Measurements from ENCODE around the gene COG8. TPM values are rescaled to one million over a fixed set of nuclear protein-coding genes. Genes with fewer than 3 reads are reported as not detected.

The COG8 gene
- total and polyA plus RNA-seq, 2 experiments from 2014 or later: 28.9 to 52.4 TPM

DNA sequence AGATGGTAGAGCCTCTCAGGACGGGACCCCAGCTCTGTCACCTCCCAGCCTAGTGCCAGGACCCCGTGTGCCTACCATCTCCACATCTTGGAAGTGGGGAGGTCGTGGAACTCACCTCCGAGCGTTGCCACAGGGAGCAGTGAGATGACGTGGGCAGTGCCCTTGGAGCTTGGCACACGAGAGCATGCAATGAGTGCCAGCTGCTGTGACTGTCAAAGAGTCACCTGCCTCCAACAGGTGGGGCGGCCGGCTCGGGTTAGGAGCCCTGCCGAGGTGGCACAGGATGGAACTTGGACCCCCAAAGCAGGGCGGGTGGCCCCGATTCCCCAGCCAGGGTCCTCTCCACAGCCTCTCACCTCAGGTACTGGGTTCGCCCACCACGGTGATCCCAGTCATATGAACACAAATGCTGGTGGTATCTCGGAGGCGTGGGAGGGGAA is 22.7 kb downstream of the COG8 start:
- H3F3A ChIP-seq (ENCODE audit: insufficient read depth): no peaks in the 10 kb centered on the region
- H2AFZ ChIP-seq: no peak overlapping the region
- no peak overlapping the region for H3K4me3 ChIP-seq
- no peaks in the 10 kb centered on the region for H3K9me3 ChIP-seq (ENCODE audit: low read depth)
- no peak overlapping the region for H3K9ac ChIP-seq
- H3K4me1 ChIP-seq (ENCODE audit: insufficient read depth): peaks cover 4% of the 10 kb centered on the region; the same call in 1 of the 2 replicates
- no peaks in the 10 kb centered on the region for H4K20me1 ChIP-seq (ENCODE audit: insufficient read depth)
- H3K36me3 ChIP-seq (ENCODE audit: low read depth): peaks cover 19% of the 10 kb centered on the region
- WGBS, 2 experiments (ENCODE audit: low coverage in 1 of 2, low lambda C conversion rate in 2 of 2, missing lambda C conversion rate in 2 of 2): 92 to 95% methylated on average over 17 of the region's 17 CpGs
- H3K4me2 ChIP-seq (ENCODE audit: unreplicated experiment): no peak overlapping the region
- no peaks in the 10 kb centered on the region for H3K9me2 ChIP-seq (ENCODE audit: insufficient read depth)
- no peaks in the 10 kb centered on the region for H3K27me3 ChIP-seq (replicated peaks; ENCODE audit: insufficient read depth)
- peaks cover 90% of the 10 kb centered on the region for H3K79me2 ChIP-seq (ENCODE audit: insufficient read depth)
- TF ChIP-seq EZH2phosphoT487 (IDR thresholded peaks at IDR 0.05; ENCODE audit: insufficient read depth, low read depth): no peak
- no peak for TF ChIP-seq EZH2 (IDR thresholded peaks at IDR 0.05; ENCODE audit: insufficient read depth, poor library complexity, severe bottlenecking)
- no peak for DNase-seq
- no peak overlapping the region for H3K27ac ChIP-seq
- in situ Hi-C loops (cut with MboI): no loop called here

DNA sequence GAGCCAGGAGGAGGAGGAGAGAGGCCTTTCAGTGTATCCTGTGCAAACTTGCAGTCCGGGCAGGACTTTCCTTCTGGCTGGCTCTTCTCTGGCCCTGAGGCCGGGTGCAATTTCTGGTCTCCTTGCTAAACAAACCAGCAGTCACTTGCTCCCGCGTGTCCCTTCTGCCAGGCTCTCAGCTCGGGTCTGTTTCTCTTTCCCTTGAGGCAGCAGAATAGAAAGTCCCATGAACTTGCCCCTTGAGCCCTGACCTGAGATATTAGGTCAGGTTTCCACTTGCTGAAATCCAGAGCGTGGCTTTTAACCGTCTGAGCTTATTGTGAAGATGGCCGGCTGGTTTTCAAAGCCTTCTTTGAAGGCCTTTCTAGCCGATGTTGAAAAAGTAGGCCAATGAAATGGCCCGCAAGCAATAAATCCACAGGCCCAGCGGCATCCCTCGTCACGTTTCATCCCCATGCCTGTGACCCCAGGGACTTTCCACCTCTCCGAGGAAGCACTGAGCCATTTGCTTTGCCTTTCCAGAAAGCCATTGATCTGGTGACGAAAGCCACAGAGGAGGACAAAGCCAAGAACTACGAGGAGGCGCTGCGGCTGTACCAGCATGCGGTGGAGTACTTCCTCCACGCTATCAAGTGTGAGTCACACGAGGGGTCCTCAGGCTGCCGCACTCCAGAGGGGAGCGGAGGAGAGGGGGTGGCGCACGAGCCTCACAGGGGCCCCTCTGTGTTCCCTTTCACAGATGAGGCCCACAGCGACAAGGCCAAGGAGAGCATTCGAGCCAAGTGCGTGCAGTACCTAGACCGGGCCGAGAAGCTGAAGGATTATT is 23.7 kb downstream of the COG8 start:
- in situ Hi-C loops (cut with MboI): no loop called here

DNA sequence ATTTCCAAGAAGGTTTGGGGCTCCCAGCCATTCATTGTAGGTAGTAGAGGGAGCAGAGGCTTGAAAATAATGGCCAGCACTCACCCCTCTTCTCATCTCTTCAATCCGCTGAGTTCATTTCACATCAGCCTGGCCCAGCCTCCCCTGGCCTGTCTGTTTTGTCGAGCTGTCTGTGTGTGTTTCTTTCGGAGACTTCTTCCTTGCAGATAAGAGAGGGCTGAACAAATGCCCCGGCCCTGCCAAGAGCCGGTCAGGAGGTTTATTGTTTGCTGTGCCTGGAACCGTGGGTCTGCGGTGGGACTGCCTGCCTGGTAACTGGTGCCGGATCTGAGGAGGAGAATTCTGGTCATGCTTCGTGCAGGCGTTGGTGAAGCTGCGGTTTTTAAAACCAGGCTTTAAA is 24.8 kb downstream of the COG8 start:
- H3K4me3 ChIP-seq: no peak overlapping the region
- no peaks in the 10 kb centered on the region for H3K9me2 ChIP-seq (ENCODE audit: insufficient read depth)
- no peak overlapping the region for H3K4me2 ChIP-seq (ENCODE audit: unreplicated experiment)
- H3K4me1 ChIP-seq (ENCODE audit: insufficient read depth): peaks cover 4% of the 10 kb centered on the region; the same call in 1 of the 2 replicates
- H3K27me3 ChIP-seq (replicated peaks; ENCODE audit: insufficient read depth): no peaks in the 10 kb centered on the region
- no peak overlapping the region for H2AFZ ChIP-seq
- H3K9me3 ChIP-seq (ENCODE audit: low read depth): no peaks in the 10 kb centered on the region
- no peaks in the 10 kb centered on the region for H3F3A ChIP-seq (ENCODE audit: insufficient read depth)
- H3K9ac ChIP-seq: no peak overlapping the region
- H3K79me2 ChIP-seq (ENCODE audit: insufficient read depth): peaks cover 73% of the 10 kb centered on the region
- DNase-seq: no peak
- in situ Hi-C loops (cut with MboI): no loop called here
- no peak for TF ChIP-seq EZH2phosphoT487 (IDR thresholded peaks at IDR 0.05; ENCODE audit: insufficient read depth, low read depth)
- TF ChIP-seq EZH2 (IDR thresholded peaks at IDR 0.05; ENCODE audit: insufficient read depth, poor library complexity, severe bottlenecking): no peak
- WGBS, 2 experiments (ENCODE audit: low coverage in 1 of 2, low lambda C conversion rate in 2 of 2, missing lambda C conversion rate in 2 of 2): 97 to 99% methylated on average over 11 of the region's 11 CpGs
- no peaks in the 10 kb centered on the region for H4K20me1 ChIP-seq (ENCODE audit: insufficient read depth)
- no peak overlapping the region for H3K27ac ChIP-seq
- H3K36me3 ChIP-seq (ENCODE audit: low read depth): peaks cover 12% of the 10 kb centered on the region; the same call in 1 of the 2 replicates

More for the DNA sequence above, 23.7 kb downstream of the COG8 start:
- Histone ChIP-seq H3K27me3 (replicated peaks; ENCODE audit: insufficient read depth) (no peaks in the 10 kb centered on the region), H3K9me3 (ENCODE audit: low read depth) (no peaks in the 10 kb centered on the region), H4K20me1 (ENCODE audit: insufficient read depth) (no peaks in the 10 kb centered on the region), H3K27ac (no peak overlapping the region), H2AFZ (no peak overlapping the region), H3K9me2 (ENCODE audit: insufficient read depth) (no peaks in the 10 kb centered on the region), H3F3A (ENCODE audit: insufficient read depth) (no peaks in the 10 kb centered on the region), H3K4me3 (no peak overlapping the region), H3K4me1 (ENCODE audit: insufficient read depth) (peaks cover 4% of the 10 kb centered on the region; the same call in 1 of the 2 replicates), H3K4me2 (ENCODE audit: unreplicated experiment) (no peak overlapping the region), H3K9ac (no peak overlapping the region), H3K79me2 (ENCODE audit: insufficient read depth) (peaks cover 83% of the 10 kb centered on the region), H3K36me3 (ENCODE audit: low read depth) (peaks cover 12% of the 10 kb centered on the region; the same call in 1 of the 2 replicates)
- no peak for TF ChIP-seq EZH2 (IDR thresholded peaks at IDR 0.05; ENCODE audit: insufficient read depth, poor library complexity, severe bottlenecking)
- TF ChIP-seq EZH2phosphoT487 (IDR thresholded peaks at IDR 0.05; ENCODE audit: insufficient read depth, low read depth): no peak
- DNase-seq: no peak
- 91 to 93% methylated on average over 30 of the region's 30 CpGs for WGBS, 2 experiments (ENCODE audit: low coverage in 1 of 2, low lambda C conversion rate in 2 of 2, missing lambda C conversion rate in 2 of 2)

DNA sequence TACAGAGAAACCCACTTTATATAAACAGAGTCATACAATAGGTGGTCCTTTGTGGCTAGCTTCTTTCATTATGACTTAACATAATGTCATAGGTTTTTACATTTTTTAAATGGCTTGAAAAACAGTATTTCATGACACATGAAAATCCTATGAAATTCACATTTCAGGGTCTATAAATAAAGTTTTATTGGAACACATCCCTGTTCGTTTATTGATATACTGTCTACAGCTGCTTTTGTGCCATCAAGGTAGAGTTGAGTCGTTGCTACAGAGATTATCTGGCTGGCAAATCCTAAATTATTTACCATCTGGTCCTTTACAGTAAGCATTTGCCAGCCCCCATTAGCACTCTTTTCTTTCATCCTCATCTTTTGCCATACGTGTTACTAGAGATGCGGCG is 25.9 kb downstream of the COG8 start:
- WGBS, 2 experiments (ENCODE audit: low coverage in 1 of 2, low lambda C conversion rate in 2 of 2, missing lambda C conversion rate in 2 of 2): 83 to 84% methylated on average over 5 of the region's 5 CpGs
- Histone ChIP-seq H3K36me3 (ENCODE audit: low read depth) (peaks cover 12% of the 10 kb centered on the region; the same call in 1 of the 2 replicates), H3K9me3 (ENCODE audit: low read depth) (no peaks in the 10 kb centered on the region), H2AFZ (no peak overlapping the region), H3K4me3 (no peak overlapping the region), H3K27me3 (replicated peaks; ENCODE audit: insufficient read depth) (no peaks in the 10 kb centered on the region), H3K9me2 (ENCODE audit: insufficient read depth) (no peaks in the 10 kb centered on the region), H3K27ac (no peak overlapping the region), H4K20me1 (ENCODE audit: insufficient read depth) (no peaks in the 10 kb centered on the region), H3K4me1 (ENCODE audit: insufficient read depth) (peaks cover 4% of the 10 kb centered on the region; the same call in 1 of the 2 replicates), H3K4me2 (ENCODE audit: unreplicated experiment) (no peak overlapping the region), H3K9ac (no peak overlapping the region), H3K79me2 (ENCODE audit: insufficient read depth) (peaks cover 66% of the 10 kb centered on the region), H3F3A (ENCODE audit: insufficient read depth) (peaks cover 3% of the 10 kb centered on the region; the same call in 1 of the 2 replicates)
- DNase-seq: no peak
- in situ Hi-C loops (cut with MboI): no loop called here
- no peak for TF ChIP-seq EZH2phosphoT487 (IDR thresholded peaks at IDR 0.05; ENCODE audit: insufficient read depth, low read depth)
- TF ChIP-seq EZH2 (IDR thresholded peaks at IDR 0.05; ENCODE audit: insufficient read depth, poor library complexity, severe bottlenecking): no peak

Measured in GM23248 (cell line).